HG03439 (cell line): ENCODE data around the gene C10orf90.
"Not testable (repeated sequence)": the region's sequence is repeated elsewhere in the genome, so short reads cannot be mapped to it uniquely, and the experiment has no call there.

ENCODE experiments used
- ATAC-seq: cut with Tn5 transposase; IDR thresholded peaks from one replicate; pipeline ENCODE4 v1.9.1; 2021; ENCODE audit warnings: mild to moderate bottlenecking, moderate library complexity; ENCODE audit not compliant: unreplicated experiment

C10orf90 gene

DNA sequence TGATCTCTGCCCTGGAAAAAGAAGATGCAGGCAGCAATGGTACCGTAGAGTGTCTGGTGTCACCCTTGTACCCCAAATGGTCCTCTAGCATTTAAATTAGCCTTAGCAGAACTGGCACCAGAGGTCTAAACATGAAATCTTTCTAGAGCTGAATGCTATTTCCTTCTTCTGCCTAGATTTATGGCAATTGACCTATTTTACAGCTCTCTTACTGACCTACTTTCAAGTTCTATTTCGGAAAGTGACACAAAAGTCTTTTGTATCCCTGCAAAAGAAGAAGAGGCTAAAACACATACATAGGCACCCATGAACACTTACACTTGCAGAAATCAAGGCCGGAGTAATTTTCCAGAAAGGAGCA lies 272.1 kb downstream of the C10orf90 start:
- ATAC-seq, result no peak

DNA sequence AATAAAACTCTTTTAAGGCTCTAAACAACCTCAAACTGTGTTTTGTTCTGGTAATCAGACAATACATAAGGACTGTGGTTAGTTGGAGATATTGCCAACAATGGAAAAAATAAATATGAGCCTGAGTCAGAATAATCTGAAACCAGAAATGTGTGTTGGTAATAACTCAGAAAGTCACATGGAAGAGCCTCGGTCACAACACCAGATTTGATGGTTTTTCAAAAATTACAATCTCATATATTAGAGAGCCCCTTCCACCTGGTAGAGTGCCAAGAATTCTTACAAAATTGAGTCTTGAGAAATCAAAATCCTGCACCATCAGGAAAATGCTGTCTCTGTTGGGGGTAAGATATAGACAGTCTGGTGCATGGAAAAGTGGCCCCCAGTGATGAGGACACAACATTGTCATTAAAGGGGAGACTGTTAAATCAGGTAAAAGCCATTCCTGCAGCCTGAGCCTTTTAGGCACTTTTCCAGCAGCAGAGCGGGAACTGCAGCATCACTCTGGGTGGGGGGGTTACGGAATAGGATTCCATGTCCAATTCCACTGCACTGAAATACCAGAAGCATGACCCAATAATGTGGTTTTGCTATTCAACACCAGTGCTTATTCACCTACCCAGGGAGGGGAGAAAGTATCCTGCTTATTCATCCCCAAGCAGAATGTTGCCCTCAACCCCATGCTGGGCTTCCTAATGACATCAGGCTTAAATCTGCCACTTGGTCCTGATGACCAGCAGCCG lies 272.7 kb downstream of the C10orf90 start:
- ATAC-seq, result no peak

DNA sequence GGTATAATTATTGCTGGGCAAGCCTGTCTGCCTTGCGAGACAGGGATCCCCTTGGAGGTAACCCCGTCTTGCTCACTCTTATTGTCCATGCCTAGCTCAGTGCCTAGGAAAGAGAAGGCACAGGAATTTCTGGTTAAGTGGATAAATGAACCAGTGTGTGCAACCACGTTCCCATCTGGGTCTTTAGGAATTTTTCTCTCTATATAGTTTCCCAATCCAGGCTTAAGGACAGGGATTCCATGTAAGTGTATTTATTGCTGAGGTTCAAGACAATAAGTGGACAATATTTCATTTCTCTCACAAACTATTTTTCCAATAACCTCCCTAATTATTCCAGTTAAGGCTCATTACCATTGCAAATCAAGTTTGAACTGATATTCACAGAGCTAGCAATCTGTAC lies 273.3 kb downstream of the C10orf90 start:
- no peak for ATAC-seq

DNA sequence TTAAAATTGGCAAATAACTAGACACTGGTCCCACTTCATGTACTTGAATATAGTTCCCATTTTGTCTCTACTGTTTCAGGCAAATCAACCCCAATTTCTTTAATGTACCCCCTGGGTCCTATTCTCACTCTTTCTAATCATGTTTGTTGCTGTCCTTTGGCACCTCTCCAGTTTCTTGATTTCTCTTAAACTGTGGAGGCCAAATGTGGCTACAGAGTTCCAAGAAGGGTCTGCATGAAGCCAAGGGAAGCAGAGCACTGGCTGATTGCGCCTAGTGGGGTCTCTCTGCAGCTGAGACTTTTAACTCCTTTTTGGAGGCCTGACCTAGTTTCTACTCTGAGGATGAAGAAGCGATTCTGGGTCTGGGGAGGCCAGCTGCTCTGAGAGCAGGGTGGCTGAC lies 275.5 kb downstream of the C10orf90 start:
- ATAC-seq, result no peak

DNA sequence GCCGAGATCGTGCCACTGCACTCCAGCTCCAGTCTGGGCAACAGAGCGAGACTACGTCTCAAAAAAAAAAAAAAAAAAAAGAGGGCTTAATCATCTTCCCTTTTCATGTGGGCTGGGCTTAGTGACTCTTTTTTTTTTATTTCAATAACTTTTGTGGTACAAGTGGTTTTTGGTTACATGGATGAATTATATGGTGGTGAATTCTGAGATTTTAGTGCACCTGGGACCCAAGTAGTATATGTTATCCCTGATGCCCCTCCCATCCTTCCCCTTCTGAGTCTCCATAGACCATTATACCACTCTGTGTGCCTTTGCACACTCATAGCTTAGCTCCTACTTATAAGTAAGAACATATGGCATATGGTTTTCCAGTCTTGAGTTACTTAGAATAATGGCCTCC lies 277.4 kb downstream of the C10orf90 start:
- ATAC-seq, result no peak

DNA sequence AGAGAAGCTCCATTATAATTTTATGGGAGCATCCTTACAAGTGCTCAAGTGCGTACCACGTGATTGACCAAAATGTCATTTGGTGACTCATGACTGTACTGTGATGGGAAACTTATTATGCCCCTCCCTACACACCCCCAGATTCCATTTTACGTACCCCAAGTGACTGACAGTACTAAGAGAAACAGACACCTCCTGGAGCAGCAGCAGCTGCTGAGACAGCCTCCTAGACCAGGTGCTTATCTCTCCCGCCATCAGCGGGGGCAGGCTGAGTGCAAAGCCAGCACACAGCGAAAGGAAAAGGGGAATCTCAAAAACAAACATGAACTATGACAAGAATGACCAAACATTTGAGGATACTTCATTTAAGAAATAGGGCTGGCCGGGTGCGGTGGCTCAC lies 278.0 kb downstream of the C10orf90 start:
- no peak for ATAC-seq

DNA sequence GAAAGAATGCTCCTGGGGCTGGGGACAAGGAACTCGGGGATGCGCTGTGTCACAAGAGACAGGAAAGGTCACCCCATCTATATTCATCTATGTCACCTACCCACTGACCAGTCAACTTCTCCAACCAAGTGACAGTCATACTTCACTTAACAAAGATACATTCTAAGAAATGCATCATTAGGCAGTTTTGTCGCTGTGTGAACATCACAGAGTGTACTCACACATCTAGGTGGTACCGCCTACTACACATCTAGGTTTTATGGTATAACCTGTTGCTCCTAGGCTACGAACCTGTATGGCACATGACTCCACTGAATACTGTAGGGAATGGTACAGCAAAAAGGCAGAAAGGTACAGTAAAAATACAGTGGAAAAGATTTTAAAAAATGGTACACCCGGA lies 278.4 kb downstream of the C10orf90 start:
- no peak for ATAC-seq

DNA sequence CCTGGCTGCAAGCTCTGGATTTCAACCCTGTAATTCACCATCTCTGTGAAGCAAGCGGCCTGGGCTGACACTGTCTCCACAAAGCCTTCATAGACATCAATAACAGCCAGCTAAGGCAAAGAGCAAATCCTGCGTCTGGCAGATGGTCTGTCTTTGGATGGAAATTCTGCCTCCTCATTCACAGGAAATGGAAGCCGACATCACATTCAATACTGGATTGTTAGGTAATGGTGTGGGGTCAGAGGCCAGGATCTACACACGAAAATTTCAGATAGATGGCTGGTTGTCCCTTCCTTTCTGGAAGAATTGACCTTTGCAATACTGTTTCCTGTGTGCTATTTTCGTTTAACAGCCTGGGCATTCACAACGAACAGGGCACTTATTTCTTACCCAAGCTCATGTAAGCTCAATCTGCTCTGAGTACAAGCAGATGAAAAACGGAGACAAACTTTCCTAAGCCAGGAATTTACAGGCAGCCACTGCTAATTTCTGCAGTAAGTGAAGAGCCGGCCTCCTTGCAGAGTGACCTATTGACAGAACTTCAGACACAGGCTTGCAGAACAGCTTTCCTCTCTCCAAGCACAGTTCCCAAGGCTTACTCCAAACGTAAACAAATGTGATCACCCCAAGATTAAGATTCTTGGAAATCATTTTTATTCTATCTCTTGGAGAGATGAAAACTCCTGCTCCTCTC lies 279.2 kb downstream of the C10orf90 start:
- ATAC-seq, result no peak

DNA sequence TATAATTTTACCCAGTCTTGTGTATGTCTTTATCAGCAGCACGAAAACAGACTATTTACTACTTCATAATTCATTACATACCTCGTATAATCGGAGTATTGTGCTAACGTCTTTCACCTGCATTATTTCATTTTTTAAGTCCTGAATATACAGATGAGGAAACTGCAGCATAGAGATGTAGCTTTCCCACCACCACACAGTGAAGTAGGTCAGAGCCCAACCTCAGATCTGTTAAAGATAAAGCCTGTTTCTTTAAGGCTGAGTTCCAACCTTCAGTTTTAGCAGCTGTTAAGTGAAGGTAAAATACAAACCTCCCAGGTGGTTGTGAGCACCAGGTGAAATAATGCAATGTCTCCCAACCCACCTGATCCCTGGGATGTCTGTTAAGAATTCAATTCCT lies 280.2 kb downstream of the C10orf90 start:
- ATAC-seq, result no peak

DNA sequence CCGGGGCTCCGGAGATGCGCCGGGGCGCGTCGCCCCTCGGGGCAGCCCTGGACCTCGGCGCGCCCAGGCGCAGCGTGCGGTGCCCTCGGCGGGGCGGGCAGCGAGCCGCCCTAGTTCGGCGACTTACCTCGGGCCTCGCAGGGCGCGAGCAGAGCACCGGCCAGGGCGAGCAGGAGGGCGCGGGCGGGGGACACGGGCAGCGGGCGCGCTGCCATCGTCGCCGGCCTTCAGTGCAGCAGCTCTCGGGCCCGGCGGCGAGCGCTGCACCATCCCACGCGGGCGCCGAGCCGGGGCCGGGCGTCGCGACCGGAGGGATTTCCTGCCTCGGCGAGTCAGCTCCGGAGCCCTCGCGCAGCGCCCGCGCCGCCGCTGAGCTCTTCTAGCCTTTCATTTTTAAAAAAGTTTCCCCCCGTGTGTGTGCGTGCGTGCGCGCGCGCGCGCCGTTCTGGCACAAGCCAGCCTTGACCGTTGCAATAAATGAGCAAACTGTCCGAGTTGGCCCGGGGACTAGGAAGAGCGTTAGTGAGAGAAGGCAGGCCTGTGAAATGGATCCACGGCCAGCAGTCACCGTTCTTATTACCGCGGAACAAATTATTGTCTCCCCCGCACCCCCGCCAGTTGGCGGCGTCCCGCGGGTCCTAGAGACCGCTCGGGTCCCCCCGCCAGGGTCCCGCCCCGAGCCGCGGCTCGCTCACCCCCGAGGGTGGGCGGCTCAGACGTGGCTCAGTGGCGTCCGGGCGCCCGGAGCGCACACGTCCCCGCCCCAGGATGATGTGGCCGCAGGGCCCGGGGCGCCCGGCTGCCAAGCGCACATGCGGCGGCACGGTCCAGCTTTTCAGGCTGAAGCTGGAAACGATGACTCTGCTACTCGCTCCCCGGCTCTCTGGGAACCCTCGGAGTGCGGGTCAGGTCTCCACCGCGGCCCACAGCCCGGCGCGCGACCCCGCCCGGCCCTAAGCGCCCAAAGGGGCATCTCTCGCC lies 282.3 kb downstream of the C10orf90 start, which contains the start of gene ADAM12:
ADAM12 (minus strand) TSS at position 547 of the 981 bp plus-strand sequence; CDS start at position 215, 332 bp downstream.
- ATAC-seq, result no peak

DNA sequence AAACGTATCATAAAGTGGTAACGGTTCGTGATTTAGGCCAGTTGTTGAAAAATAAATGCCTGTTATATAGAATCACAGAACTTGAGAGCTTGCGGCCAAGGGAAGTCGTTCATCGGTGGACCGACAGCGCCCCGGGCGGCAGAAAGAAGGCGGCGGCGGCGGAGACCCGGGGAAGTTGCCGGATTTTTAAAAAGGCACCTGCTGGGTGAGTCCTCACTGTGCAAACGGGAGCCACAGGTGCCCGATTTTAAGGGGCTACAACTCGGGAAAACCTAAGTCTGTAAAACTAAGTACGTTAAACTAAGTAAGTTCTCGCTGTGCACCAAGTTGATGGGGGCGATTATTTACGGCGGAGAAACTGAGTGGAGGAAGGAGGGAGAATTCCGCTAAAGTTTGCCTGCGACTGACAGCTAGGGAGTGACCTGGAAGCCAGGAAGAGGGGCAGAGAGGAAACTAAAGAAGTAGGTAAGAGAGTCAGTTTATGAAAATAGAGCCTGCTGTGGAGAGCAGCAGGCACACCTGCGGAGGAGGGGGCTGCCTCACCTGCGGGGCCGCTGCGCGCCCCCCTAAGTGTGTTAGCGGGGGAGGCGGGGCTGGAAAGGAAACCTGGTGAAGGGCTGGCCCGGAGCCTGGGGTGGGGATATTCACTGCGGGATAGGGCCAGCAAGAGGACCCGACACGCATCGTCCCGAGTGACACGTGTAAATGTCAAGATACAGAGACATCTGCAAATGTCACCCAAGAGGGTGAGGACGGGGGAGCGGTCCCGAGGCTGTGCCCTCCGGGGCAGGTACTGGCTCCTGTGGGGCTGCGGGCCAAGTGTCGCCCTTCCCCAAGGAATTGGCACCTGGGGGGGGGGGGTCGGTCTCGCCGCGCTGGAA lies 283.2 kb downstream of the C10orf90 start:
- ATAC-seq, result no peak

DNA sequence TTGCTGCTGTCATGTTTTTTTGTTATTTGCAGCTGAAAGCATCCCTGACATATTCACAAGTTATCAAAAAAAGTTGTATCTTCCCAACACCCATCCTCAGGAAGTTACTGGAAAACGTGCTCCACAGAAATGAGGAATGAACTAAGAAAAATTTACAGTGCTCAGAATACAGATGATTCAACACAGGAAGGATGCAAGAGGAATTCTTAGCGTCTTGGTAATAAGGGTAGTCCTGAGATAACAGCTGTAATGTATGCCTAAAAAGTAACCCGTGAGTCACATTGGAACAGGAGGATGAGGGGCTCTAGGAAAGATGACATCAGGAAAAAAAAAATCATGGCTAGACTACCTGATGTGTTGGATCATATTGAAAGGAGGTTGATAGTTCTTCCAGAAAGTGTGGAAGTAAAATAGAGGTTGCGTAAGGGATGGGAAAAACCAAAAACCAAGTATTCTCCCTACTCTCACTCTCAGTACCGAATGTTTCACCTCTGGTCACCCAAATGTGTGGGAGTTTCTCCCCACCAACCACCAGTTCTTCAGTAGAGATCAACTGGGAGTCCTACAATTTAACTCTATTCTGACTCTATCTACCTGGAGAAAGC lies 286.1 kb downstream of the C10orf90 start:
- no peak for ATAC-seq

DNA sequence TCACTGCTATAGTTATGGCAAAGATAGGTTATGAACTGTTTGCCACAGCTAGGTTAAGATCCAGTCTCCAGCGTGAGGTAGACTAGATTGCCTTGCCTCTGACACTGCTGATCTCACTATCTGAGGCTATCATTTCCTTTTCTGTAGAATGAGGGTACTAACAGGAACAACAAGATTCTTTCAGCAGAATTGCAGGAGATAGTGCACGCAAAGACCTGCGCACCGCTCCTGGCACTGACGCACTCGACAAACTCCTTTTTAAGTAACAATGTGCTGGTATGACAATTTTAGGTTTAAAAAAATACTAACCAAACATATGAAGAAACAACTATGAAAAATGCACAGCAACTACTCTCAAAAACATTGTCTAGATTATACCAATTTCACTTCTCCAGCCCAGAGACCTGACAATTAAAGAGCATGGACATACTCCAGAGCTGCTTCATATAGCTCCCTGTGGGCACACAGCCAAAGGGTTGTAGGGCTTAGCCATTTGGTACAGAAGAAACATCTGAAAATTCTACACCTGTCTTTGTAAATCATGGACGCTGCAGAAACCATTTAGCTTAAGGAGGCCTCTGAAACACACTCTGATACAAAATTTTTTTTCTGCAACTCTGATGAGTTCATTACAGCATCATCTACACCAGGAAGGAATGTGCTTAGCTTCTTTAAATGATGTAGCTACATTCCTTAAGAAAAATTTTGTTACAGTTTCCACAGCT lies 290.0 kb downstream of the C10orf90 start:
- no peak for ATAC-seq

DNA sequence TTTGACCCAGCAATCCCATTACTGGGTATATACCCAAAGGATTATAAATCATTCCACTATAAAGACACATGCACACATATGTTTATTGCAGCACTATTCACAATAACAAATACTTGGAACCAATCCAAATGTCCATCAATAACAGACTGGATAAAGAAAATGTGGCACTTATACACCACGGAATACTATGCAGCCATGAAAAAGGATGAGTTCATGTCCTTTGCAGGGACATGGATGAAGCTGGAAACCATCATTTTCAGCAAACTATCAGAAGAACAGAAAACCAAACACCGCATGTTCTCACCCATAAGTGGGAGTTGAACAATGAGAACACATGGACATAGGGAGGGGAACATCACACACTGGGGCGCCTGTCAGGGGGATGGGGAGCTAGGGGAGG lies 291.3 kb downstream of the C10orf90 start:
- not testable (repeated sequence) for ATAC-seq

DNA sequence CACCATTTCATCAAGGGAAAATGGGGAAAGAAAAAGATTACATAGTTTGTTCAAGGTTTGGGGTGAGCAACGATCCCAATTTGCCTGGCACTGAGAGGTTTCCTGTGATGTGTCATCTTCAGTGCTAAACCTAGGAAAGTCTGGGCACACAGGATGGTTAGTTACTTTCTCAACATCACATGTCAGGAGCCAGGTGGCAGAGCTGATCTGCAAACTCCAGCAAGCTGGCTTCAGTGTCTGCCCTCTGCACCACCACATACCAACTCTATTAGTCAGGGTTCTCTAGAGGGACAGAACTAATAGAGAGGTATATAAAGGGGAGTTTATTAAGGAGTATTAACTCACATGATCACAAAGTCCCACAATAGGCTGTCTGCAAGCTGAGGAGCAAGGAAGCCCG lies 293.5 kb downstream of the C10orf90 start:
- no peak for ATAC-seq

DNA sequence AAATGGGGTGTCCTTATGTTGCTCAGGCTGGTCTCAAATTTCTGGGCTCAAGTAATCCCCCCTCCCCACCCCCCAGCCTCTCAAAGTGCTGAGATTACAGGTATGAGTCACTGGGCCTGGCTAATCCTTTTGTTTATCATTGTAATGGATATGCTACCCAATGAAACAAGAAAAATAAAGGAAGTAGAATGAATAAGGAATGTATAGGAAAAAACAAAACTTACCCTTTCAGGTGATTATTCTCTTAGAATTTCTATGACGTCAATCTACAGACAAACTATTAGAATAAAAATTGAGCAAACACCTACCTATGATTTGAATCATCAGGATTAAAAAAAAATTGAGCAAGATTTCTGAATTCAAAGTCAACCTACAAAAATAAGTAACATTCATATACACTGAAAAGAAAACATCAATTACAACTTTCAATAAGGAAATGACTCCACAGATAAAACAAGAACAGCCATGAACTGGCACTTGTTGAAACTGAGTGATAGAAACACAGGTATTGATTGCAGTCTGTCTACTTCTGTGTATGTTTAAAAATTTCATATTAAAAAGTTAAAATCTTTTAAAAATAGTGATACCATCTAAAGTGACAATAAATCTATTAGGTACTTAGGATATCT lies 294.5 kb downstream of the C10orf90 start:
- no peak for ATAC-seq

DNA sequence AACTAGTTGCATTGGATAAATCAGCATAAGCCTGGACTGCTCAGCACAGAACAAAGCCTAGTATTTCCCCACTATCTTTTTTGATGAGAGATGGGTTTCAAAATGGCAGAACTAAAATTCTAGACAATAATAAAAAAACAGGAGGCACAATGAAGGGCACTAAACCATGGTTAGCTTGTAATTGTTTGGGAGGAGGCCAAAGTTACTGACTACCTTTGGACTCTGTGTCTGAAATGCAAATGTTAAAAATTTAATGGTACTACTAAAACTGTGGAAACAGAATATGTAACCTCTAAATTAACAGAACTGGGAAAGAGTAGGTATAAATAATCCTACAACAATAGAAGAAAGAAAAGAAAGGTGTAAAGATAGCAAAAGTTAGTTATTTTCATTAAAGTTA lies 295.2 kb downstream of the C10orf90 start:
- no peak for ATAC-seq
